B cell (primary cell): ENCODE results near the gene NEAT1. TPM values are rescaled to one million over a fixed set of nuclear protein-coding genes. Genes with fewer than 3 reads are reported as not detected.

ENCODE experiments used
- ATAC-seq: fragments of 200-7000 bp; cut with Tn5 transposase; one replicate; pipeline ENCODE4 v1.10.0; 2021; ENCODE audit warnings: low read depth, mild to moderate bottlenecking, moderate number of reproducible peaks, moderate library complexity
- CTCF ChIA-PET: fragments of 350-600 bp; sonication (Branson Sonifier 250); formaldehyde crosslinking; loops from one replicate; lab custom pipeline; 2021; ENCODE audit warnings: antibody characterized with exemption, inconsistent platforms; lab: Charles Lee
- POLR2A ChIA-PET: fragments of 350-600 bp; sonication (Branson Sonifier 250); formaldehyde crosslinking; loops from one replicate; lab custom pipeline; 2021; ENCODE audit warnings: antibody characterized with exemption; lab: Charles Lee
- DNase-seq: peaks from one replicate; pipeline ENCODE4 v3.0.0; 2013
- H2AFZ ChIP-seq: 2 replicates; pipeline ENCODE4 v1.6.1; 2012; ENCODE audit warnings: mild to moderate bottlenecking, low read depth, low read length; ENCODE audit not compliant: insufficient read depth, poor library complexity, severe bottlenecking
- H3K27ac ChIP-seq, 2 donors: 1 replicate in 1 of 2; 2 replicates in 1 of 2; pipeline ENCODE4 v1.5.1; 2012 to 2013; ENCODE audit warnings: low read length in 2 of 2, mild to moderate bottlenecking in 2 of 2, moderate library complexity in 1 of 2
- H3K27me3 ChIP-seq, 4 experiments: fragments of 200-600 bp in 1 of 4; sonication (generic) in 1 of 4; replicated peaks in 1 of 4; 1 replicate in 2 of 4; 2 replicates in 2 of 4; pipeline versions ENCODE4 v1.6.1 to v1.7.0; 2013 to 2016; ENCODE audit warnings: low read length in 3 of 4, mild to moderate bottlenecking in 2 of 4, mixed read lengths in 1 of 4, moderate library complexity in 1 of 4; ENCODE audit not compliant: insufficient read depth in 4 of 4, control insufficient read depth in 3 of 4; ENCODE audit errors: control extremely low read depth in 1 of 4
- H3K36me3 ChIP-seq, 2 experiments: replicated peaks in 1 of 2; 1 replicate in 1 of 2; 2 replicates in 1 of 2; pipeline versions ENCODE4 v1.6.1 to v1.7.1; 2013; ENCODE audit warnings: low read length in 1 of 2; ENCODE audit not compliant: insufficient read depth in 2 of 2, control insufficient read depth in 1 of 2; ENCODE audit errors: control extremely low read depth in 1 of 2, extremely low read depth in 1 of 2
- H3K4me1 ChIP-seq, 2 donors: fragments of 200-600 bp in 1 of 2; sonication (generic) in 1 of 2; 1 replicate in 1 of 2; 2 replicates in 1 of 2; pipeline versions ENCODE4 v1.5.1 to v1.6.1; 2013 to 2017; ENCODE audit warnings: low read length in 2 of 2; ENCODE audit not compliant: control insufficient read depth in 2 of 2, insufficient read depth in 2 of 2
- H3K4me2 ChIP-seq: replicated peaks from 2 replicates; pipeline ENCODE3; 2012; ENCODE audit warnings: mild to moderate bottlenecking, low read depth, low read length; ENCODE audit not compliant: poor library complexity, severe bottlenecking
- H3K4me3 ChIP-seq, 5 experiments: fragments of 200-600 bp in 1 of 5; sonication (generic) in 1 of 5; 1 replicate in 3 of 5; 2 replicates in 2 of 5; pipeline versions ENCODE4 v1.5.1 to v1.7.0; 2011 to 2016; ENCODE audit warnings: low read length in 4 of 5, mild to moderate bottlenecking in 4 of 5, low read depth in 2 of 5, control low read depth in 1 of 5, moderate library complexity in 1 of 5; ENCODE audit not compliant: insufficient read depth in 1 of 5; ENCODE audit errors: control extremely low read depth in 1 of 5, extremely low read depth in 1 of 5
- H3K79me2 ChIP-seq: fragments of 200-600 bp; sonication (generic); one replicate; pipeline ENCODE4 v1.6.0; 2016; ENCODE audit warnings: low read length; ENCODE audit not compliant: control insufficient read depth, insufficient read depth
- H3K9ac ChIP-seq: fragments of 200-600 bp; sonication (generic); 2 replicates; pipeline ENCODE4 v1.6.1; 2017; ENCODE audit warnings: mild to moderate bottlenecking, low read length, moderate library complexity
- H3K9me3 ChIP-seq, 3 donors: one replicate each; pipeline versions ENCODE4 v1.6.1 to v1.7.1; 2013; ENCODE audit warnings: low read length in 2 of 3; ENCODE audit not compliant: control insufficient read depth in 2 of 3, insufficient read depth in 1 of 3; ENCODE audit errors: control extremely low read depth in 1 of 3
- H4K20me1 ChIP-seq: 2 replicates; pipeline ENCODE4 v1.6.0; 2012; ENCODE audit warnings: mild to moderate bottlenecking, low read length; ENCODE audit not compliant: insufficient read depth, control insufficient read depth, poor library complexity, severe bottlenecking
- H3K27ac Mint-ChIP-seq: one replicate; pipeline ENCODE4 v1.8.0; 2021; ENCODE audit warnings: mixed read lengths
- H3K27me3 Mint-ChIP-seq: one replicate; pipeline ENCODE4 v1.8.0; 2021; ENCODE audit warnings: mixed read lengths
- H3K4me1 Mint-ChIP-seq: one replicate; pipeline ENCODE4 v1.8.0; 2021; ENCODE audit warnings: mixed read lengths
- H3K4me3 Mint-ChIP-seq: one replicate; pipeline ENCODE4 v1.8.0; 2021; ENCODE audit warnings: mixed read lengths
- H3K9me3 Mint-ChIP-seq: one replicate; pipeline ENCODE4 v1.8.0; 2022; ENCODE audit warnings: mixed read lengths; ENCODE audit not compliant: insufficient read depth
- EZH2 ChIP-seq: IDR thresholded peaks from 2 replicates; pipeline ENCODE4 v1.6.1; 2012; ENCODE audit warnings: borderline replicate concordance, low read depth, mild to moderate bottlenecking, moderate library complexity, low read length; ENCODE audit not compliant: insufficient read depth, poor library complexity, severe bottlenecking
- WGBS: methylation state at CpG from one replicate; pipeline ENCODE4 v1.1.5; 2013; ENCODE audit warnings: missing lambda C conversion rate; ENCODE audit not compliant: insufficient coverage; 5-methylcytosine and 5-hydroxymethylcytosine counted together
- intact Hi-C: fragments of 100-400 bp; cut with micrococcal nuclease; formaldehyde crosslinking; loops from one replicate; pipeline ENCODE4 v1.10.0; 2022
- polyA plus RNA-seq: library from polyadenylated mRNA; depleted of rRNA; stranded (reverse); fragments of >200 nt; gene quantifications from 2 replicates; pipeline ENCODE4 v1.2.3, GENCODE V29; 2012
- total RNA-seq, 2 donors: library from RNA; stranded (reverse); fragments of 120-200 nt in 1 of 2; gene quantifications; 1 replicate in 1 of 2; 2 replicates in 1 of 2; pipeline versions ENCODE4 v1.2.3 to v1.2.4, GENCODE V29; 2013 to 2022
- TF ChIP-seq, protein P1 (sequence below): fragments of 200-600 bp; IDR thresholded peaks from one replicate; pipeline ENCODE4 v1.8.0; 2022; ENCODE audit warnings: antibody characterized with exemption, mild to moderate bottlenecking

The NEAT1 gene
- total and polyA plus RNA-seq, 2 donors (not counting 1 experiment from before 2014, with no cell fraction given): 66.7 to 1,642 TPM

DNA sequence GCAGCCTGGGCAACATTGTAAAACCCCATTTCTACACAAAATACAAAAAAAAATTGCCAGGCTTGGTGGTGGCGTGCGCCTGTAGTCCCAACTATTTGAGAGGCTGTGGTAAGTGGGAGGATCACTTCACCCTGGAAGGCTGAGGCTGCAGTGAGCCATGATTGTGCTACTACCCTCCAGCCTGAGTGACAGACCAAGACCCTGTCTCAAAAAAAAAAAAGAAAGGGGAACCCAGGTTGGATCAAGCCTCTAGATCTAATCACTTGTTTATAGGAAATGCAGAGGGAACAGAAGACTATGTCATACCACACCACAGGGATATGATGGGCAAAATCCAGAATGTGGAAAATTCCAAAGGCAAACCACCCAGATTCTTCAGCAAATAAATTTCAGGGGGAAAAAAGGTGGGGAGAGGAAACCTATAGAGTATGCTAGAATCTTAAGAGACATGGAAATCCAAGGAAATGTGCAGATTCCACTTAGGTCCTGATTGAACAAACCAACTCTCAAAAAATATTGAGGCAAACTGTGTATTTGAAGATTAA is 59.8 kb downstream of the NEAT1 start:
- H3K27ac Mint-ChIP-seq: no peak overlapping the region
- POLR2A ChIA-PET: interaction anchor here (1.1 to 1.5 kb wide), 2 partner anchors 9 to 52 kb away, joined by 4 to 6 read pairs; no protein-coding TSS in a partner anchor
- H3K79me2 ChIP-seq: peaks cover 28% of the 10 kb centered on the region
- H3K4me1 Mint-ChIP-seq: peaks cover 6% of the 10 kb centered on the region
- H3K4me3 Mint-ChIP-seq: no peak overlapping the region
- CTCF ChIA-PET: interaction anchor here (0.7 kb wide), 1 partner anchor 10 kb away, joined by 3 read pairs; no protein-coding TSS in a partner anchor
- DNase-seq: no peak
- WGBS: 100% methylated on average over 2 of the region's 2 CpGs
- TF ChIP-seq, protein P1, sequence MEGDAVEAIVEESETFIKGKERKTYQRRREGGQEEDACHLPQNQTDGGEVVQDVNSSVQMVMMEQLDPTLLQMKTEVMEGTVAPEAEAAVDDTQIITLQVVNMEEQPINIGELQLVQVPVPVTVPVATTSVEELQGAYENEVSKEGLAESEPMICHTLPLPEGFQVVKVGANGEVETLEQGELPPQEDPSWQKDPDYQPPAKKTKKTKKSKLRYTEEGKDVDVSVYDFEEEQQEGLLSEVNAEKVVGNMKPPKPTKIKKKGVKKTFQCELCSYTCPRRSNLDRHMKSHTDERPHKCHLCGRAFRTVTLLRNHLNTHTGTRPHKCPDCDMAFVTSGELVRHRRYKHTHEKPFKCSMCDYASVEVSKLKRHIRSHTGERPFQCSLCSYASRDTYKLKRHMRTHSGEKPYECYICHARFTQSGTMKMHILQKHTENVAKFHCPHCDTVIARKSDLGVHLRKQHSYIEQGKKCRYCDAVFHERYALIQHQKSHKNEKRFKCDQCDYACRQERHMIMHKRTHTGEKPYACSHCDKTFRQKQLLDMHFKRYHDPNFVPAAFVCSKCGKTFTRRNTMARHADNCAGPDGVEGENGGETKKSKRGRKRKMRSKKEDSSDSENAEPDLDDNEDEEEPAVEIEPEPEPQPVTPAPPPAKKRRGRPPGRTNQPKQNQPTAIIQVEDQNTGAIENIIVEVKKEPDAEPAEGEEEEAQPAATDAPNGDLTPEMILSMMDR: no peak
- TF ChIP-seq EZH2: no peak
- no peak overlapping the region for H3K9ac ChIP-seq
- no peak overlapping the region for H3K4me2 ChIP-seq
- H2AFZ ChIP-seq: no peak overlapping the region
- no peak for ATAC-seq
- no peaks in the 10 kb centered on the region for H3K27me3 Mint-ChIP-seq
- no peak overlapping the region for H3K27ac ChIP-seq
- no peaks in the 10 kb centered on the region for H3K36me3 ChIP-seq
- no peaks in the 10 kb centered on the region for H3K9me3 ChIP-seq
- H3K4me3 ChIP-seq: no peak overlapping the region
- no peaks in the 10 kb centered on the region for H3K27me3 ChIP-seq
- peaks cover 4 to 14% of the 10 kb centered on the region in 2 donors for H3K4me1 ChIP-seq
- H3K9me3 Mint-ChIP-seq: no peaks in the 10 kb centered on the region
- intact Hi-C loops: no loop called here
- H4K20me1 ChIP-seq: no peaks in the 10 kb centered on the region

DNA sequence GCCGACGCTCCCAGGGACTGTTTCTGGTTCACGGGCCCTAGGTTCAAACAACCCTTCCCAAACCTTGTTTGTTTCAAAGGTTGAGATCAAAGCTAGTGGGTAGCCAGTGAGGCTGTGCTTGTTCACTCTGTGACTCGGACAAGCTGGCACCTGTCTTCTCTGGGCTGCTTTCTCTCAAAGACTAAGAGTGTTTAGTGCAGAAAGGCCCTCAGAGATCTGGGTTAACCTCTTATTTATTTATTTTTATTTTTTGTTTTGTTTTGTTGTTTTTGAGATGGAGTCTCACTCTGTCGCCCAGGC is 63.3 kb downstream of the NEAT1 start:
- Histone ChIP-seq H3K9me3 (no peaks in the 10 kb centered on the region), H3K4me2 (no peak overlapping the region), H3K79me2 (peaks cover 23% of the 10 kb centered on the region), H3K27ac (no peak overlapping the region), H3K27me3 (no peaks in the 10 kb centered on the region), H3K4me3 (no peak overlapping the region), H2AFZ (no peak overlapping the region), H3K9ac (no peak overlapping the region), H4K20me1 (no peaks in the 10 kb centered on the region), H3K36me3 (no peaks in the 10 kb centered on the region), H3K4me1 (peaks cover 20 to 26% of the 10 kb centered on the region in 2 donors)
- no peaks in the 10 kb centered on the region for H3K27me3 Mint-ChIP-seq
- CTCF ChIA-PET: interaction anchor here (1.3 to 1.7 kb wide), 3 partner anchors 14 to 26 kb away, joined by 3 read pairs; no protein-coding TSS in a partner anchor
- no peaks in the 10 kb centered on the region for H3K9me3 Mint-ChIP-seq
- ATAC-seq (no peak), DNase-seq (no peak)
- TF ChIP-seq EZH2: no peak
- TF ChIP-seq, protein P1: no peak
- no peak overlapping the region for H3K4me3 Mint-ChIP-seq
- H3K27ac Mint-ChIP-seq: no peak overlapping the region
- peaks cover 28% of the 10 kb centered on the region for H3K4me1 Mint-ChIP-seq
- intact Hi-C loops: no loop called here
- POLR2A ChIA-PET: interaction anchor here (1.2 to 8.8 kb wide), 4 partner anchors 9 to 64 kb away, joined by 3 to 70 read pairs (median 32); partner anchors contain the start of gene MALAT1
- 100% methylated on average over 1 of the region's 5 CpGs for whole genome bisulfite sequencing
